ENCODE results near the gene BTNL9.

Gene BTNL9

DNA sequence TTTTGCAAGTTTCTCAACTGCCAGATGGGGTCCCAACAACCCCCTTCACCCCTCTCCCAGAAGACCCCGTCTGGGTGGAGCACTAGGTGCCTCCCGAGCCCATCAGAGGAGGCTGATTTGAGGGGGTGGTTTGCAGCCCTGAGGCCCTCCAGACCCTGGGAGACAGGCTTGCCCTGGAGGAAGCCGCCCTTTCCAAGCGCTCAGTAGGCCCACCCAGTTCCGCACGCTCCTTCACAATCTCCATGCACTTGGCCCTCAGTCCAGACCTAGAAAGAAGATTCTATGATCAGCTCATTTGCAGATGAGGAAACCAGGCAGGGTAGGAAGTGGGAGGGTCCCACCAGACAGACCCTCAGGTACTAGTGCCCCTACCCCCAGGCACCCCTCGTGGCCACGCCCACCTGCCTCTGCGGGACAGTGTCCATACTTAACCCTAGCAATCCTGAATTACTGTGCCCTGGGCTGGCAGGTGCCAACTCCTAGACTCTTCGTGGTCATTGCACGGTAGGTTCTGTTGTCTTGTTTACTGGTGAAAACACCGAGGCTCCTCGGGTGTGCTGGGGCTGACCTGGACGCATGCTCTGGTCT lies 68.6 kb downstream of the BTNL9 start:
- TF ChIP-seq POLR2A (IDR thresholded peaks at IDR 0.05; ENCODE audit: low read depth, low read length) (no peak), TAF1 (IDR thresholded peaks at IDR 0.05; ENCODE audit: low read depth, low read length) (no peak), POLR2AphosphoS5 (IDR thresholded peaks at IDR 0.05; ENCODE audit: low read depth, low read length) (no peak), PAX5 (IDR thresholded peaks at IDR 0.05; ENCODE audit: insufficient read depth, low read length, severe bottlenecking) (no peak), POU2F2 (IDR thresholded peaks at IDR 0.05; ENCODE audit: low read depth, low read length) (no peak), SPI1 (IDR thresholded peaks at IDR 0.05; ENCODE audit: low read depth, low read length) (no peak)
- FAIRE-seq: no peak
- DNase-seq (ENCODE audit: insufficient read length, low spot score): no peak

DNA sequence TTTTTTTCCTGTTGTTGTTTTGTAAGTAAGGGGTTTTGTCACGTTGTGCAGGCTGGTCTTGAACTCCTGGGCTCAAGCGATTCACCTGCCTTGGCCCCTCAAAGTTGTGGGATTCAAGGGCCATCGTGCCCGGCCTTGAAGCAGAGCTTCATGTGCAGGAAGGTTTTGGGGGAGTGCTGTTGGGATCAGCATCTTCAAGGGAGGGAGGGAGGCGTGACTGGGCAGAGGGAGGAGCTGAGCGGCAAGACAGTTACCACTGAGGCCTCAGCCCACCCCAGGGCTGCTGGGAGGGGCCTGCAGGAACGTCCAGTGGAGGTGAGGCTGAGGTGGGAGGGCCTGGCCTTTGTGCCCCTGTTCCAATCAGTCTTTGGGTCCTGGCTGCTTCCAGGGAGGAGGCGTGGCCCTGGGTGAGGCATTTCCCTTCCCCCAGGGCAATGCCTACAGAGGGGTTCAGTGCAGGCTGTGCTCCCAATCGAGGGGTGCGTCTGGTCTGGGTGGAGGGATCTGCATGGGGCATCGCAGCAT lies 69.5 kb downstream of the BTNL9 start:
- TF ChIP-seq SPI1 (IDR thresholded peaks at IDR 0.05; ENCODE audit: low read depth, low read length) (no peak), POLR2A (IDR thresholded peaks at IDR 0.05; ENCODE audit: low read depth, low read length) (no peak), TAF1 (IDR thresholded peaks at IDR 0.05; ENCODE audit: low read depth, low read length) (no peak), POLR2AphosphoS5 (IDR thresholded peaks at IDR 0.05; ENCODE audit: low read depth, low read length) (no peak), POU2F2 (IDR thresholded peaks at IDR 0.05; ENCODE audit: low read depth, low read length) (no peak), PAX5 (IDR thresholded peaks at IDR 0.05; ENCODE audit: insufficient read depth, low read length, severe bottlenecking) (no peak)
- FAIRE-seq (no peak), DNase-seq (ENCODE audit: insufficient read length, low spot score) (no peak)

DNA sequence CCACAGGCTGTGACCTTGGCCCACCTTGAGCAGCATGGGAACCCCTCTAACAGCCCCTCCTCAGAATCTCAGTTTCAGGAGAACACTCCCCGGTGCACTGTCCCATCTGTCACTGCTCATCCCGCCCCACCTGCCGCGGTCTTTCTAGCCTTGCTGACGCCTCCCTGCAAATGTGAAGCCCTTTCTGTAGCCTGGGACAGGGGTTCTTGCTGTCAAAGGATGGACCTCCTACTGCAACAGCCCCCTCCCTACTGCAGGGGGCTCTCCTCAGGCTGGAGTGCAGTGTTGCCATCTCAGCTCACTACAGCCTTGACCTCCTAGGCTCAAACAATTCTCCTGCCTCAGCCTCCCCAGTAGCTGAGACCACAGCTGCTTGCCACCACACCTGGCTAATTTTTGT lies 70.9 kb downstream of the BTNL9 start:
- TF ChIP-seq POLR2AphosphoS5 (IDR thresholded peaks at IDR 0.05; ENCODE audit: low read depth, low read length) (no peak), POU2F2 (IDR thresholded peaks at IDR 0.05; ENCODE audit: low read depth, low read length) (no peak), POLR2A (IDR thresholded peaks at IDR 0.05; ENCODE audit: low read depth, low read length) (no peak)
- DNase-seq (ENCODE audit: insufficient read length, low spot score) (no peak), FAIRE-seq (no peak)

All from GM12891 (cell line).